GM12878 (cell line): Measurements from ENCODE around the gene ASB2. TPM values are rescaled to one million over a fixed set of nuclear protein-coding genes. Genes with fewer than 3 reads are reported as not detected.

Source experiments
- ATAC-seq: fragments of 200-7000 bp; cut with Tn5 transposase; 3 replicates; pipeline ENCODE4 v1.9.1; 2020; ENCODE audit warnings: mild to moderate bottlenecking, moderate library complexity
- BruUV-seq: library from RNA; stranded (reverse); fragments of 400-500 nt; replicated peaks from 2 replicates; lab custom pipeline; 2021; lab: Mats Ljungman, UMichigan
- CTCF ChIA-PET: fragments of 300-600 bp; sonication (Branson Sonifier 250); formaldehyde crosslinking; extraction: SDS; loops from one replicate; lab custom pipeline; 2021; ENCODE audit warnings: inconsistent platforms; lab: Yijun Ruan, JAX
- POLR2A ChIA-PET: fragments of 350-600 bp; formaldehyde crosslinking; extraction: SDS; loops from one replicate; lab custom pipeline; 2021; ENCODE audit warnings: inconsistent platforms; lab: Charles Lee
- RAD21 ChIA-PET: fragments of 300-600 bp; sonication (Branson Sonifier 250); formaldehyde crosslinking; loops from one replicate; lab custom pipeline; 2023; ENCODE audit warnings: antibody characterized with exemption; ENCODE audit not compliant: unreplicated experiment; lab: Charles Lee
- SMC1A ChIA-PET: fragments of 300-600 bp; sonication (Branson Sonifier 250); formaldehyde crosslinking; loops from one replicate; lab custom pipeline; 2023; ENCODE audit not compliant: unreplicated experiment, uncharacterized antibody; lab: Charles Lee
- DNase-seq: peaks from one replicate; pipeline ENCODE4 v3.0.0-alpha.2; 2011; ENCODE audit warnings: low read depth, low spot score
- FAIRE-seq: peaks from 3 replicates; lab custom pipeline; 2011; peaks lifted over from hg19 to GRCh38; lab: Jason Lieb, UNC
- H2AFZ ChIP-seq: 2 replicates; pipeline ENCODE4 v1.6.0; 2011; ENCODE audit warnings: low read depth, low read length, control low read depth; ENCODE audit not compliant: control insufficient read depth
- H3K27ac ChIP-seq: 2 replicates; pipeline ENCODE4 v1.5.1; 2011; ENCODE audit warnings: control low read depth; ENCODE audit not compliant: control insufficient read depth, insufficient read depth
- H3K27me3 ChIP-seq, 2 experiments: replicated peaks in 1 of 2; 2 replicates each; pipeline versions ENCODE4 v1.6.0 to v1.6.1; 2011; ENCODE audit warnings: low read length in 1 of 2; ENCODE audit not compliant: control insufficient read depth in 2 of 2, insufficient read depth in 2 of 2
- H3K36me3 ChIP-seq, 2 experiments: 2 replicates each; pipeline ENCODE4 v1.5.1; 2011; ENCODE audit warnings: low read length in 1 of 2; ENCODE audit not compliant: control insufficient read depth in 2 of 2, insufficient read depth in 2 of 2
- H3K4me1 ChIP-seq: 2 replicates; pipeline ENCODE4 v1.6.1; 2011; ENCODE audit warnings: mild to moderate bottlenecking, low read length, moderate library complexity, mixed read lengths; ENCODE audit not compliant: control insufficient read depth, insufficient read depth
- H3K4me2 ChIP-seq: 2 replicates; pipeline ENCODE4 v1.6.0; 2011; ENCODE audit warnings: control low read depth; ENCODE audit not compliant: control insufficient read depth, insufficient read depth
- H3K4me3 ChIP-seq: fragments of 200-600 bp; sonication (generic); 2 replicates; pipeline ENCODE4 v1.5.1; 2016
- H3K79me2 ChIP-seq: 2 replicates; pipeline ENCODE4 v1.6.0; 2011; ENCODE audit warnings: low read length; ENCODE audit not compliant: control insufficient read depth, insufficient read depth
- H3K9ac ChIP-seq: 2 replicates; pipeline ENCODE4 v1.8.0; 2011; ENCODE audit warnings: low read length, control low read depth, mixed read lengths; ENCODE audit not compliant: control insufficient read depth, insufficient read depth
- H3K9me3 ChIP-seq: replicated peaks from 3 replicates; pipeline ENCODE4 v1.5.1; 2011; ENCODE audit warnings: mild to moderate bottlenecking, low read length; ENCODE audit not compliant: control insufficient read depth, insufficient read depth
- H4K20me1 ChIP-seq: 2 replicates; pipeline ENCODE4 v1.6.0; 2011; ENCODE audit not compliant: control insufficient read depth, insufficient read depth
- CBX3 ChIP-seq: fragments of 200-600 bp; sonication (generic); IDR thresholded peaks from 2 replicates; pipeline ENCODE4 v1.6.1; 2016; ENCODE audit warnings: low read depth, borderline replicate concordance
- CHD1 ChIP-seq: IDR thresholded peaks from 2 replicates; pipeline ENCODE4 v1.6.1; 2012; ENCODE audit warnings: low read depth, low read length, improper control_type of control experiment
- DPF2 ChIP-seq: fragments of 450-650 bp; IDR thresholded peaks from 2 replicates; pipeline ENCODE4 v1.6.1; 2017; ENCODE audit warnings: mild to moderate bottlenecking
- EP300 ChIP-seq, 2 experiments: fragments of 150-350 bp in 1 of 2; IDR thresholded peaks; 2 replicates each; pipeline ENCODE4 v1.6.1; 2011 to 2012; ENCODE audit warnings: low read depth in 2 of 2, low read length in 2 of 2, borderline replicate concordance in 1 of 2, improper control_type of control experiment in 1 of 2, inconsistent platforms in 1 of 2; ENCODE audit not compliant: control insufficient read depth in 1 of 2
- LARP7 ChIP-seq: fragments of 450-650 bp; IDR thresholded peaks from 2 replicates; pipeline ENCODE4 v1.6.1; 2017; ENCODE audit warnings: mild to moderate bottlenecking
- TCF12 ChIP-seq: IDR thresholded peaks from 2 replicates; pipeline ENCODE4 v1.6.1; 2011; ENCODE audit warnings: low read depth, mild to moderate bottlenecking, low read length
- YY1 ChIP-seq: IDR thresholded peaks from 2 replicates; pipeline ENCODE4 v1.6.1; 2011; ENCODE audit warnings: low read depth, mild to moderate bottlenecking, low read length
- WGBS: methylation state at CpG from one replicate; pipeline ENCODE4 v1.1.6; 2016; ENCODE audit warnings: low lambda C conversion rate; ENCODE audit not compliant: insufficient replicate concordance, insufficient coverage; ENCODE audit errors: missing lambda C conversion rate; 5-methylcytosine and 5-hydroxymethylcytosine counted together
- in situ Hi-C: fragments of 300-500 bp; cut with MboI; formaldehyde crosslinking; loops from 9 replicates; pipeline ENCODE4 v1.14.3; 2018; ENCODE audit warnings: mixed read lengths
- intact Hi-C: fragments of 100-400 bp; cut with micrococcal nuclease; formaldehyde crosslinking; loops from one replicate; pipeline ENCODE4 v1.14.2; 2022; ENCODE audit not compliant: unreplicated experiment
- polyA plus RNA-seq, 11 experiments: library from polyadenylated mRNA; depleted of rRNA in 4 of 11; unstranded in 6 of 11; stranded (reverse) in 5 of 11; fragments of >200 nt; fragmentation: Nextera tagmentation in 4 of 11; fragmentation: Illumina TruSeq in 1 of 11; extraction: Ambion mirVana in 4 of 11; extraction: Trizol in 1 of 11; gene quantifications; 1 replicate in 1 of 11; 2 replicates in 10 of 11; pipeline versions ENCODE4 v1.2.1 to v1.2.3, GENCODE V29; 2011 to 2016; ENCODE audit warnings: inconsistent platforms in 2 of 11, missing spikeins in 2 of 11, low read depth in 1 of 11
- total RNA-seq, 4 experiments: library from RNA; depleted of rRNA in 3 of 4; stranded (reverse); fragments of >200 nt in 3 of 4; fragmentation: Illumina TruSeq in 1 of 4; extraction: Trizol in 1 of 4; gene quantifications; 2 replicates each; pipeline versions ENCODE4 v1.2.1 to v1.2.3, GENCODE V29; 2013 to 2021
- TF ChIP-seq, protein P1 (sequence below): IDR thresholded peaks from 2 replicates; pipeline ENCODE4 v1.6.1; 2012; ENCODE audit warnings: mild to moderate bottlenecking, low read depth, low read length

Gene ASB2
- total and polyA plus RNA-seq, 10 of the 15 experiments (the other 5 are each of a cell fraction or from before 2014, with no cell fraction given): 3.0 to 54.8 (median 33.5) TPM

DNA sequence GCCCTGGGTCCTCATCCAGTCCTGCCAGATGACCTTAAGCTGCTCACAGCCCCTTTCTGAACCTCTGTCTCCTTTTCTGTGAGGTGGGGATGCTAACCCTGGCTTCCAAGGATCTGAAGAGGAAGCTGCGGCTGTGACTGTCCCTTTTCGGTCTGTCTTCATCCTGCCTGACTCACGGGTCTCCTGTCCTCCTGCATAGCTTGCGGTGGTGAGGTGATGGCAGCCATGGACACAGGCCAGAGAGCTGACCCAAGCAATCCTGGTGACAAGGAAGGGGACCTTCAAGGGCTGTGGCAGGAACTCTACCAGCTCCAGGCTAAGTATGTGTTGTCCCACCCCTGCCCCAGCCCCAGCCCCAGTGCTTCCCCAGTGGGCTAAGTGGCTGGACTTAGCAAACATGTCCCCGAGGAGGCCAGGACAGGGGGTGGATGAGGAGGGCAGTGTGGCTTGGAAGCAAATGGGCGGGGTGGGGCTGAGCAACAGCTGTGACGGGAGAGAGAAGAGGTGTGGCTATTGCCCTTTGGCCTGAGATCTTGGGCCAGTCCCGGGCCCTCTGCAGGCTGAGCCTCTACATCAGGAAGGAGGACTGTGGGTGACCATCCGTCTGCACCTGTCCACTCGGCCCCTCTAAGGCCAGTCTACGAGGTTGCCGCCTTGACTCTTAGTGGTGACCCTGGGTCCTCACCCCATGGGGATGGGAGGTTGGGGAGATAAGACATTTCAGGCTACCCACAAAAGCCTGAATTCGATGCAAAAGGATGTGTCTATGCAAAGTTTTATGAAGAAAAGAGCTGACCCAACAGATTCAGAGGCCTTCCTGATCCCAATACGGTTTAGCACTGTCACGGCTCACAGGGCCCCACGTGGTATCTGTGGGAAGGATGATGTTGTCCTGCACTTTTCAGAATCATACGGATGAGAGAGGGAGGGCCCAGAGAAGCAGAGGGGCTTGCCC is 21.8 kb upstream of the ASB2 start:
- Histone ChIP-seq H3K4me2 (no peak overlapping the region), H3K9ac (no peak overlapping the region), H2AFZ (no peak overlapping the region), H3K79me2 (no peaks in the 10 kb centered on the region), H3K9me3 (no peaks in the 10 kb centered on the region), H3K36me3 (no peaks in the 10 kb centered on the region), H3K4me3 (no peak overlapping the region), H3K27me3 (no peaks in the 10 kb centered on the region), H3K4me1 (peaks cover 26% of the 10 kb centered on the region), H3K27ac (no peak overlapping the region), H4K20me1 (no peaks in the 10 kb centered on the region)
- ChIA-PET SMC1A (interaction anchor here (0.6 to 7.3 kb wide), 15 partner anchors 7 to 60 kb away, joined by 3 to 180 read pairs (median 16); partner anchors contain the start of gene ASB2), CTCF (interaction anchor here (0.6 to 16.9 kb wide), 15 partner anchors 7 to 821 kb away, joined by 3 to 541 read pairs (median 9); partner anchors contain the start of gene ASB2), POLR2A (interaction anchor here (0.6 to 3.4 kb wide), 11 partner anchors 16 to 182 kb away, joined by 3 to 33 read pairs (median 9); no protein-coding TSS in a partner anchor), RAD21 (interaction anchor here (1.3 to 9.3 kb wide), 10 partner anchors 12 to 58 kb away, joined by 3 to 344 read pairs (median 24); partner anchors contain the start of gene ASB2)
- no peak for TF ChIP-seq EP300 (IDR thresholded peaks at IDR 0.05; ENCODE audit: borderline replicate concordance in 1 of 2, control insufficient read depth in 1 of 2, low read depth in 2 of 2, low read length in 2 of 2)
- TF ChIP-seq, protein P1, sequence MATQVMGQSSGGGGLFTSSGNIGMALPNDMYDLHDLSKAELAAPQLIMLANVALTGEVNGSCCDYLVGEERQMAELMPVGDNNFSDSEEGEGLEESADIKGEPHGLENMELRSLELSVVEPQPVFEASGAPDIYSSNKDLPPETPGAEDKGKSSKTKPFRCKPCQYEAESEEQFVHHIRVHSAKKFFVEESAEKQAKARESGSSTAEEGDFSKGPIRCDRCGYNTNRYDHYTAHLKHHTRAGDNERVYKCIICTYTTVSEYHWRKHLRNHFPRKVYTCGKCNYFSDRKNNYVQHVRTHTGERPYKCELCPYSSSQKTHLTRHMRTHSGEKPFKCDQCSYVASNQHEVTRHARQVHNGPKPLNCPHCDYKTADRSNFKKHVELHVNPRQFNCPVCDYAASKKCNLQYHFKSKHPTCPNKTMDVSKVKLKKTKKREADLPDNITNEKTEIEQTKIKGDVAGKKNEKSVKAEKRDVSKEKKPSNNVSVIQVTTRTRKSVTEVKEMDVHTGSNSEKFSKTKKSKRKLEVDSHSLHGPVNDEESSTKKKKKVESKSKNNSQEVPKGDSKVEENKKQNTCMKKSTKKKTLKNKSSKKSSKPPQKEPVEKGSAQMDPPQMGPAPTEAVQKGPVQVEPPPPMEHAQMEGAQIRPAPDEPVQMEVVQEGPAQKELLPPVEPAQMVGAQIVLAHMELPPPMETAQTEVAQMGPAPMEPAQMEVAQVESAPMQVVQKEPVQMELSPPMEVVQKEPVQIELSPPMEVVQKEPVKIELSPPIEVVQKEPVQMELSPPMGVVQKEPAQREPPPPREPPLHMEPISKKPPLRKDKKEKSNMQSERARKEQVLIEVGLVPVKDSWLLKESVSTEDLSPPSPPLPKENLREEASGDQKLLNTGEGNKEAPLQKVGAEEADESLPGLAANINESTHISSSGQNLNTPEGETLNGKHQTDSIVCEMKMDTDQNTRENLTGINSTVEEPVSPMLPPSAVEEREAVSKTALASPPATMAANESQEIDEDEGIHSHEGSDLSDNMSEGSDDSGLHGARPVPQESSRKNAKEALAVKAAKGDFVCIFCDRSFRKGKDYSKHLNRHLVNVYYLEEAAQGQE: no peak
- no peak for TF ChIP-seq YY1
- TF ChIP-seq LARP7: no peak
- no peak for TF ChIP-seq TCF12
- TF ChIP-seq CHD1: no peak
- TF ChIP-seq DPF2: no peak
- TF ChIP-seq CBX3: no peak
- no TSS peak for BruUV-seq
- DNase-seq (no peak), ATAC-seq (no peak), FAIRE-seq (no peak)
- in situ Hi-C loops (no loop called here), intact Hi-C loops (no loop called here)
- whole genome bisulfite sequencing: 49% methylated on average over 17 of the region's 17 CpGs
